ACC112 (cell line): Measurements from ENCODE around the gene PLD6.
A peak's percentile ranks its signal among the peaks of the same experiment; 100 is the strongest.
"Not testable (repeated sequence)": the region's sequence is repeated elsewhere in the genome, so short reads cannot be mapped to it uniquely, and the experiment has no call there.

Experiments used
- H2AFZ ChIP-seq: fragments of 200-600 bp; sonication (generic); one replicate; pipeline ENCODE4 v1.6.0; 2017; ENCODE audit warnings: antibody characterized with exemption, low read length; ENCODE audit not compliant: unreplicated experiment
- H3K27ac ChIP-seq: fragments of 200-600 bp; sonication (generic); 2 replicates; pipeline ENCODE4 v1.5.1; 2014; ENCODE audit warnings: low read depth, mild to moderate bottlenecking, antibody characterized with exemption, low read length, moderate library complexity
- H3K27me3 ChIP-seq: fragments of 200-600 bp; sonication (generic); 2 replicates; pipeline ENCODE4 v1.6.1; 2014; ENCODE audit warnings: mild to moderate bottlenecking, antibody characterized with exemption, low read length, moderate library complexity, mixed read lengths; ENCODE audit not compliant: insufficient read depth
- H3K36me3 ChIP-seq: fragments of 200-600 bp; sonication (generic); 2 replicates; pipeline ENCODE4 v1.6.1; 2016; ENCODE audit warnings: mild to moderate bottlenecking, antibody characterized with exemption, low read length, moderate library complexity, mixed read lengths; ENCODE audit not compliant: insufficient read depth
- H3K4me1 ChIP-seq: fragments of 200-600 bp; sonication (generic); one replicate; pipeline ENCODE4 v1.6.1; 2016; ENCODE audit warnings: low read length, mixed read lengths; ENCODE audit not compliant: insufficient read depth, unreplicated experiment, control insufficient read depth
- H3K4me3 ChIP-seq: fragments of 200-600 bp; sonication (generic); 2 replicates; pipeline ENCODE4 v1.5.1; 2014; ENCODE audit warnings: mild to moderate bottlenecking, low read depth, low read length
- H3K79me2 ChIP-seq: fragments of 200-600 bp; sonication (generic); one replicate; pipeline ENCODE4 v1.6.0; 2016; ENCODE audit warnings: low read length; ENCODE audit not compliant: control insufficient read depth, unreplicated experiment, insufficient read depth

Gene PLD6

GRCh38 chr17:17200831-17201230 is 5.3 kb downstream of the PLD6 start:
- Histone ChIP-seq H2AFZ (no peak overlapping the region), H3K4me3 (no peak overlapping the region), H3K36me3 (peaks cover 4% of the 10 kb centered on the region; the same call in 1 of the 2 replicates), H3K27me3 (no peaks in the 10 kb centered on the region), H3K27ac (no peak overlapping the region), H3K4me1 (peaks cover 15% of the 10 kb centered on the region), H3K79me2 (peaks cover 9% of the 10 kb centered on the region)

- peaks cover 4% of the 10 kb centered on the region; the same call in 1 of the 2 replicates for H3K36me3 ChIP-seq
- H3K4me1 ChIP-seq, result peaks cover 15% of the 10 kb centered on the region
- H2AFZ ChIP-seq, result no peak overlapping the region
- peaks cover 9% of the 10 kb centered on the region for H3K79me2 ChIP-seq
- no peaks in the 10 kb centered on the region for H3K27me3 ChIP-seq
- H3K4me3 ChIP-seq, result no peak overlapping the region
- no peak overlapping the region for H3K27ac ChIP-seq
Observed at GRCh38 chr17:17200311-17200710, 5.8 kb downstream of the PLD6 start.

GRCh38 chr17:17198281-17198680 is 7.9 kb downstream of the PLD6 start:
- no peaks in the 10 kb centered on the region for H3K27me3 ChIP-seq
- no peaks in the 10 kb centered on the region for H3K4me1 ChIP-seq
- no peak overlapping the region for H3K4me3 ChIP-seq
- peaks cover 4% of the 10 kb centered on the region; the same call in 1 of the 2 replicates for H3K36me3 ChIP-seq
- no peak overlapping the region for H3K27ac ChIP-seq
- no peaks in the 10 kb centered on the region for H3K79me2 ChIP-seq
- H2AFZ ChIP-seq, result no peak overlapping the region

GRCh38 chr17:17196776-17197175 is 9.4 kb downstream of the PLD6 start:
- Histone ChIP-seq H3K27ac (no peak overlapping the region), H3K4me3 (no peak overlapping the region), H3K79me2 (no peaks in the 10 kb centered on the region), H3K4me1 (peaks cover 4% of the 10 kb centered on the region), H3K27me3 (no peaks in the 10 kb centered on the region), H3K36me3 (no peaks in the 10 kb centered on the region), H2AFZ (no peak overlapping the region)

GRCh38 chr17:17195466-17195865 is 10.7 kb downstream of the PLD6 start:
- H3K27me3 ChIP-seq, H3K79me2 ChIP-seq, H3K27ac ChIP-seq, H3K36me3 ChIP-seq, H3K4me3 ChIP-seq, H2AFZ ChIP-seq: not testable (repeated sequence)
- peaks cover 17% of the 10 kb centered on the region for H3K4me1 ChIP-seq

GRCh38 chr17:17191961-17192381 is 14.2 kb downstream of the PLD6 start:
- Histone ChIP-seq H3K27me3 (no peaks in the 10 kb centered on the region), H3K4me1 (peaks cover 26% of the 10 kb centered on the region), H3K4me3 (no peak overlapping the region), H2AFZ (no peak overlapping the region), H3K79me2 (no peaks in the 10 kb centered on the region), H3K27ac (peak overlapping the region; percentile 60; the same call in 1 of the 2 replicates), H3K36me3 (no peaks in the 10 kb centered on the region)

- no peaks in the 10 kb centered on the region for H3K79me2 ChIP-seq
- no peak overlapping the region for H3K4me3 ChIP-seq
- no peaks in the 10 kb centered on the region for H3K36me3 ChIP-seq
- no peak overlapping the region for H2AFZ ChIP-seq
- H3K4me1 ChIP-seq, result peaks cover 26% of the 10 kb centered on the region
- H3K27ac ChIP-seq, result peak overlapping the region; percentile 60
- no peaks in the 10 kb centered on the region for H3K27me3 ChIP-seq
Observed at GRCh38 chr17:17191346-17191792, 14.8 kb downstream of the PLD6 start.

- H3K79me2 ChIP-seq, result no peaks in the 10 kb centered on the region
- no peak overlapping the region for H3K4me3 ChIP-seq
- peak overlapping the region; percentile 55 for H3K27ac ChIP-seq
- no peak overlapping the region for H2AFZ ChIP-seq
- H3K4me1 ChIP-seq, result peaks cover 26% of the 10 kb centered on the region
- no peaks in the 10 kb centered on the region for H3K36me3 ChIP-seq
- H3K27me3 ChIP-seq, result no peaks in the 10 kb centered on the region
Observed at GRCh38 chr17:17190188-17190587, 15.9 kb downstream of the PLD6 start.

GRCh38 chr17:17189559-17189958 is 16.6 kb downstream of the PLD6 start:
- Histone ChIP-seq H3K27me3 (no peaks in the 10 kb centered on the region), H3K4me1 (peaks cover 26% of the 10 kb centered on the region), H3K27ac (no peak overlapping the region), H3K4me3 (no peak overlapping the region), H3K79me2 (no peaks in the 10 kb centered on the region), H3K36me3 (0 out of 2 replicates have a peak, but pooled peaks cover under 1% of the 10 kb centered on the region), H2AFZ (no peak overlapping the region)

GRCh38 chr17:17188586-17188985 is 17.5 kb downstream of the PLD6 start:
- H3K4me1 ChIP-seq, result peaks cover 26% of the 10 kb centered on the region
- no peak overlapping the region for H3K27ac ChIP-seq
- H2AFZ ChIP-seq, result no peak overlapping the region
- H3K36me3 ChIP-seq, result peaks cover 8% of the 10 kb centered on the region; the same call in 1 of the 2 replicates
- no peaks in the 10 kb centered on the region for H3K27me3 ChIP-seq
- no peak overlapping the region for H3K4me3 ChIP-seq
- H3K79me2 ChIP-seq, result no peaks in the 10 kb centered on the region

- Histone ChIP-seq H2AFZ (no peak overlapping the region), H3K79me2 (no peaks in the 10 kb centered on the region), H3K27ac (no peak overlapping the region), H3K4me3 (no peak overlapping the region), H3K36me3 (peaks cover 16% of the 10 kb centered on the region; the same call in 1 of the 2 replicates), H3K4me1 (peaks cover 23% of the 10 kb centered on the region), H3K27me3 (no peaks in the 10 kb centered on the region)
Observed at GRCh38 chr17:17186551-17187505, 19.3 kb downstream of the PLD6 start.
